HepG2 (cell line): Measurements from ENCODE around the gene SHC1. TPM values are rescaled to one million over a fixed set of nuclear protein-coding genes. Genes with fewer than 3 reads are reported as not detected.
A peak's percentile ranks its signal among the peaks of the same experiment; 100 is the strongest.

ENCODE experiments used
- ARID5B ChIP-seq: IDR thresholded peaks from 2 replicates; pipeline ENCODE4 v1.4.0; 2020; ENCODE audit warnings: mild to moderate bottlenecking, missing genetic modification reagents
- ASH2L ChIP-seq: fragments of 300-600, 200-600 bp; sonication (generic); IDR thresholded peaks from 2 replicates; pipeline ENCODE4 v1.7.0; 2017; ENCODE audit warnings: low read depth, mild to moderate bottlenecking, moderate library complexity, mixed read lengths, low read length; ENCODE audit not compliant: insufficient read length
- CBFB ChIP-seq: sonication (generic); formaldehyde crosslinking; IDR thresholded peaks from 2 replicates; pipeline ENCODE4 v1.4.0; 2020; ENCODE audit warnings: missing genetic modification reagents
- CREM ChIP-seq, 2 experiments: sonication (generic) in 1 of 2; formaldehyde crosslinking in 1 of 2; IDR thresholded peaks; 2 replicates each; pipeline versions ENCODE4 v1.4.0 to v1.6.1; 2016 to 2020; ENCODE audit warnings: antibody characterized with exemption in 1 of 2, mild to moderate bottlenecking in 1 of 2, missing genetic modification reagents in 1 of 2
- FOSL1 ChIP-seq: sonication (generic); formaldehyde crosslinking; IDR thresholded peaks from 2 replicates; pipeline ENCODE4 v1.9.0; 2021; ENCODE audit warnings: missing genetic modification reagents, borderline replicate concordance
- FOXA3 ChIP-seq: IDR thresholded peaks from 2 replicates; pipeline ENCODE4 v1.6.1; 2016; ENCODE audit warnings: missing genetic modification reagents, missing compliant biosample characterization
- KAT7 ChIP-seq: IDR thresholded peaks from 2 replicates; pipeline ENCODE4 v1.6.1; 2018; ENCODE audit warnings: borderline replicate concordance, missing compliant biosample characterization
- KDM6A ChIP-seq: IDR thresholded peaks from 2 replicates; pipeline ENCODE4 v1.6.1; 2016; ENCODE audit warnings: low read depth
- MAF1 ChIP-seq: sonication (generic); formaldehyde crosslinking; IDR thresholded peaks from 2 replicates; pipeline ENCODE4 v1.5.0; 2020; ENCODE audit warnings: missing genetic modification reagents, borderline replicate concordance
- MAZ ChIP-seq, 2 experiments: sonication (generic) in 1 of 2; formaldehyde crosslinking in 1 of 2; IDR thresholded peaks; 2 replicates each; pipeline versions ENCODE4 v1.5.0 to v1.6.1; 2012 to 2020; ENCODE audit warnings: low read depth in 2 of 2, mild to moderate bottlenecking in 2 of 2, borderline replicate concordance in 1 of 2, improper control_type of control experiment in 1 of 2, low read length in 1 of 2, missing genetic modification reagents in 1 of 2, moderate library complexity in 1 of 2
- MBD4 ChIP-seq: IDR thresholded peaks from 2 replicates; pipeline ENCODE4 v1.6.1; 2012; ENCODE audit warnings: low read length, inconsistent platforms, borderline replicate concordance
- MEF2D ChIP-seq: sonication (generic); formaldehyde crosslinking; IDR thresholded peaks from 2 replicates; pipeline ENCODE4 v1.5.1; 2020; ENCODE audit warnings: mild to moderate bottlenecking, missing genetic modification reagents
- NFIC ChIP-seq: IDR thresholded peaks from 2 replicates; pipeline ENCODE4 v1.6.1; 2012; ENCODE audit warnings: mild to moderate bottlenecking, low read length, inconsistent platforms
- SKIL ChIP-seq: sonication (generic); formaldehyde crosslinking; IDR thresholded peaks from 2 replicates; pipeline ENCODE4 v1.8.0; 2022; ENCODE audit warnings: missing genetic modification reagents, mild to moderate bottlenecking, moderate library complexity, borderline replicate concordance
- SOX13 ChIP-seq, 3 experiments: fragments of 450-650 bp in 1 of 3; sonication (generic) in 1 of 3; formaldehyde crosslinking in 1 of 3; IDR thresholded peaks in 2 of 3; conservative IDR thresholded peaks in 1 of 3; 2 replicates each; pipeline versions ENCODE4 v1.5.0 to v1.6.1; 2016 to 2020; ENCODE audit warnings: antibody characterized with exemption in 1 of 3, mild to moderate bottlenecking in 1 of 3, missing compliant biosample characterization in 1 of 3, missing genetic modification reagents in 1 of 3, moderate library complexity in 1 of 3
- SP5 ChIP-seq: IDR thresholded peaks from 2 replicates; pipeline ENCODE4 v1.6.1; 2016; ENCODE audit warnings: low read depth, borderline replicate concordance
- TCF7 ChIP-seq: sonication (generic); IDR thresholded peaks from 2 replicates; pipeline ENCODE4 v1.6.1; 2016; ENCODE audit warnings: antibody characterized with exemption, low read depth
- TEAD2 ChIP-seq: sonication (generic); formaldehyde crosslinking; IDR thresholded peaks from 2 replicates; pipeline ENCODE4 v1.9.0; 2021; ENCODE audit warnings: missing genetic modification reagents
- TP53 ChIP-seq: sonication (generic); formaldehyde crosslinking; conservative IDR thresholded peaks from 2 replicates; pipeline ENCODE4 v1.4.0; 2020; ENCODE audit warnings: missing genetic modification reagents
- ZFP37 ChIP-seq: sonication (generic); formaldehyde crosslinking; IDR thresholded peaks from 2 replicates; pipeline ENCODE4 v1.4.0; 2020; ENCODE audit warnings: missing genetic modification reagents, borderline replicate concordance
- ZFX ChIP-seq: sonication (generic); formaldehyde crosslinking; IDR thresholded peaks from 2 replicates; pipeline ENCODE4 v1.4.0; 2020; ENCODE audit warnings: mild to moderate bottlenecking, low read depth, missing genetic modification reagents, moderate library complexity
- ZMYM4 ChIP-seq: sonication (generic); formaldehyde crosslinking; IDR thresholded peaks from 2 replicates; pipeline ENCODE4 v1.8.1; 2023; ENCODE audit warnings: mild to moderate bottlenecking, missing genetic modification reagents
- ZSCAN12 ChIP-seq: sonication (generic); formaldehyde crosslinking; IDR thresholded peaks from 2 replicates; pipeline ENCODE4 v1.9.0; 2021; ENCODE audit warnings: mild to moderate bottlenecking, missing genetic modification reagents
- ZSCAN29 ChIP-seq: sonication (generic); formaldehyde crosslinking; conservative IDR thresholded peaks from 2 replicates; pipeline ENCODE4 v1.4.0; 2020; ENCODE audit warnings: mild to moderate bottlenecking, missing genetic modification reagents
- polyA plus RNA-seq, 8 experiments: library from polyadenylated mRNA; depleted of rRNA in 3 of 8; stranded (reverse) in 7 of 8; unstranded in 1 of 8; fragments of >200 nt; fragmentation: Illumina TruSeq in 4 of 8; extraction: Trizol in 4 of 8; gene quantifications; 2 replicates each; pipeline versions ENCODE4 v1.2.1 to v1.2.3, GENCODE V29; 2011 to 2016; ENCODE audit warnings: low read depth in 4 of 8, missing spikeins in 1 of 8, mixed read lengths in 1 of 8; ENCODE audit not compliant: insufficient read depth in 1 of 8
- total RNA-seq, 5 experiments: library from RNA; depleted of rRNA; stranded (reverse); fragments of >200 nt; fragmentation: Illumina TruSeq; extraction: Trizol; gene quantifications; 2 replicates each; pipeline ENCODE4 v1.2.3, GENCODE V29; 2016; ENCODE audit warnings: low read depth in 1 of 5

The SHC1 gene
- total and polyA plus RNA-seq, 2 of the 13 experiments (the other 11 are each of a cell fraction or from before 2014, with no cell fraction given): 52.0 to 137 TPM

GRCh38 chr1:154944401-154945159, 26.0 kb downstream of the SHC1 start (continued):
- peak; percentile 46; the same call in 1 of the 2 replicates for TF ChIP-seq CREM (IDR thresholded peaks at IDR 0.05)
- TF ChIP-seq CREM (CRISPR knock-in tag; IDR thresholded peaks at IDR 0.05): no peak
- no peak for TF ChIP-seq MAZ (IDR thresholded peaks at IDR 0.05; ENCODE audit: borderline replicate concordance, low read depth, low read length)
- peak; percentile 77; the same call in 1 of the 2 replicates for TF ChIP-seq MAZ (CRISPR knock-in tag; IDR thresholded peaks at IDR 0.05; ENCODE audit: low read depth)
- TF ChIP-seq CBFB (CRISPR knock-in tag): no peak
- TF ChIP-seq SOX13 (IDR thresholded peaks at IDR 0.05): 0 out of 2 replicates have a peak, but pooled peaks have one; percentile 24
- peak in 1 of 2 experiments; percentile 51; a peak in 1 of 4 replicates for TF ChIP-seq SOX13 (CRISPR knock-in tag; conservative IDR thresholded peaks at IDR 0.05 in 1 of 2, IDR thresholded peaks at IDR 0.05 in 1 of 2)
- no peak for TF ChIP-seq KAT7
- no peak for TF ChIP-seq ZSCAN12
- no peak for TF ChIP-seq NFIC
- TF ChIP-seq MAF1: no peak
- peak; percentile 65; the same call in 1 of the 2 replicates for TF ChIP-seq SKIL (CRISPR knock-in tag)
- 0 out of 2 replicates have a peak, but pooled peaks have one; percentile 50 for TF ChIP-seq TP53 (CRISPR knock-in tag)
- 0 out of 2 replicates have a peak, but pooled peaks have one; percentile 15 for TF ChIP-seq ZSCAN29 (CRISPR knock-in tag)
- peak; percentile 90 for TF ChIP-seq ZFP37 (CRISPR knock-in tag)
- no peak for TF ChIP-seq TCF7
- TF ChIP-seq MEF2D: peak; percentile 87
- TF ChIP-seq MBD4: no peak
- TF ChIP-seq ASH2L: peak; percentile 60
- TF ChIP-seq ZFX: peak; percentile 77
- no peak for TF ChIP-seq TEAD2 (CRISPR knock-in tag)
- TF ChIP-seq FOXA3: peak; percentile 66
- TF ChIP-seq SP5 (CRISPR knock-in tag): peak; percentile 86
- TF ChIP-seq KDM6A (CRISPR knock-in tag): peak; percentile 88
- TF ChIP-seq ZMYM4 (CRISPR knock-in tag): peak; percentile 75
- no peak for TF ChIP-seq FOSL1 (CRISPR knock-in tag)
- TF ChIP-seq ARID5B: peak; percentile 89
